ENCODE results near the gene LEF1.

DNA sequence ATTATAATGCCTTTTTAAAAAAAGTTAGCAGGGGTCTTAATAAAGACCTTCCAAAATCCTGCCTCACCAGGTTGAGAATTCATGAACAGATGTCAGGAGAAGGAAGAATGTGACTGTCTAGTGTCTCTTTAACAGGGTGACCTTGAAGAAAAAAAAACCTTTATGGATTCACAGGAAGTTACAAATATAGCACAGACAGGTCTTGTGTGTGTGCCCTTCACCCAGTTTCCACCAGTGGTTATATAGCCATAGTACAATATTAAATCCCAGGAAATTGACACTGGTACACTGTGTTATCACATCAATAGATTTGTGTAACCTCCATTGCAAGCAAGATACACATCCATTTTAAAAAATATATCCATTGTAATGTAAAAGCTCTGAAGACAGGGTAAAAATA, 135.4 kb downstream of the LEF1 start:
- TF ChIP-seq, protein P1, sequence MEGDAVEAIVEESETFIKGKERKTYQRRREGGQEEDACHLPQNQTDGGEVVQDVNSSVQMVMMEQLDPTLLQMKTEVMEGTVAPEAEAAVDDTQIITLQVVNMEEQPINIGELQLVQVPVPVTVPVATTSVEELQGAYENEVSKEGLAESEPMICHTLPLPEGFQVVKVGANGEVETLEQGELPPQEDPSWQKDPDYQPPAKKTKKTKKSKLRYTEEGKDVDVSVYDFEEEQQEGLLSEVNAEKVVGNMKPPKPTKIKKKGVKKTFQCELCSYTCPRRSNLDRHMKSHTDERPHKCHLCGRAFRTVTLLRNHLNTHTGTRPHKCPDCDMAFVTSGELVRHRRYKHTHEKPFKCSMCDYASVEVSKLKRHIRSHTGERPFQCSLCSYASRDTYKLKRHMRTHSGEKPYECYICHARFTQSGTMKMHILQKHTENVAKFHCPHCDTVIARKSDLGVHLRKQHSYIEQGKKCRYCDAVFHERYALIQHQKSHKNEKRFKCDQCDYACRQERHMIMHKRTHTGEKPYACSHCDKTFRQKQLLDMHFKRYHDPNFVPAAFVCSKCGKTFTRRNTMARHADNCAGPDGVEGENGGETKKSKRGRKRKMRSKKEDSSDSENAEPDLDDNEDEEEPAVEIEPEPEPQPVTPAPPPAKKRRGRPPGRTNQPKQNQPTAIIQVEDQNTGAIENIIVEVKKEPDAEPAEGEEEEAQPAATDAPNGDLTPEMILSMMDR (IDR thresholded peaks at IDR 0.05; ENCODE audit: low read depth, low read length) = no peak
- no peak for TF ChIP-seq EZH2phosphoT487 (IDR thresholded peaks at IDR 0.05; ENCODE audit: low read depth)
